Measurements from ENCODE around the gene SLC6A8. TPM values are rescaled to one million over a fixed set of nuclear protein-coding genes. Genes with fewer than 3 reads are reported as not detected.

Gene SLC6A8
- total and polyA plus RNA-seq, 2 of the 4 experiments (the other 2 are of a cell fraction) = 7.2 to 25.5 TPM

DNA sequence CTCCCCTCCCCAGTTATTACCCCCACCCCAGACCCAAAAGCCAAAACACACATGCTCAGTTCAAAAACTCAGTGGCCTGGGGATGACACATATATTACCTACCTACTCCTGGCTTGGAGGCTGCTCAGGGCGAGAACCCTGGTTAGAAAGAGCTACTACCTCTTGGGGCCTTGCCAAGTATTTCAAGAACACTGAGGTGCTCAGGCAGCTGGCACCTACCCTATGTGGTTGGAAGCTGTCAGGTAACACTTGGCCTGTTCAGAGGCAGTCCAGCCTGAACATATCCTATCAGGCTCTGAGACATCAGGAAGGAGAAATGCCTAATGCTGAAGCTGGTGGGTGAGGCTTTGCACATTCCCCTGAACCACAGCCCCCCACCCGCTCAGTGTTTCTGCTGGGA is 31.5 kb downstream of the SLC6A8 start:
- POLR2A ChIA-PET (ENCODE audit: unreplicated experiment) = no interaction called here
- no TSS peak for BruUV-seq (replicated peaks)

More for the DNA sequence above, 31.5 kb downstream of the SLC6A8 start:
- Histone ChIP-seq H3K36me3 (ENCODE audit: control insufficient read depth, insufficient read depth, low read length) (peaks cover 36% of the 10 kb centered on the region), H3K18ac (ENCODE audit: low read depth, low read length) (no peak overlapping the region), H2AK5ac (ENCODE audit: low read depth, low read length) (no peak overlapping the region), H3K27me3 (ENCODE audit: control insufficient read depth, insufficient read depth, low read length) (no peaks in the 10 kb centered on the region), H4K8ac (ENCODE audit: low read depth in 2 of 2, low read length in 2 of 2) (no peak overlapping the region), H3K9ac (ENCODE audit: low read depth, low read length) (no peak overlapping the region), H3K23ac (ENCODE audit: low read depth, low read length) (no peak overlapping the region), H3K79me1 (ENCODE audit: low read depth in 1 of 2, low read length in 2 of 2) (peaks cover 5 to 12% of the 10 kb centered on the region in 2 experiments; a peak in 3 of 4 replicates), H2BK120ac (ENCODE audit: low read depth, low read length) (no peak overlapping the region), H4K5ac (ENCODE audit: low read depth, low read length) (no peak overlapping the region), H2BK20ac (ENCODE audit: low read depth, low read length) (no peak overlapping the region), H3K4ac (ENCODE audit: low read depth, low read length) (no peak overlapping the region), H3K27ac (ENCODE audit: insufficient read depth, low read length) (no peak overlapping the region), H2AFZ (replicated peaks; ENCODE audit: low read length, poor library complexity) (no peak overlapping the region), H3K4me1 (ENCODE audit: control insufficient read depth, insufficient read depth, low read length) (peaks cover 2% of the 10 kb centered on the region; the same call in 1 of the 2 replicates), H3K4me3 (ENCODE audit: insufficient read depth, low read depth, low read length) (no peak overlapping the region), H2BK15ac (ENCODE audit: low read depth, low read length) (no peak overlapping the region), H2BK5ac (ENCODE audit: low read depth, low read length, poor library complexity, severe bottlenecking) (no peak overlapping the region), H2AK9ac (replicated peaks; ENCODE audit: low read depth, low read length, poor library complexity) (no peak overlapping the region), H3K56ac (ENCODE audit: extremely low read depth, insufficient read depth, low read length) (no peak overlapping the region), H3K9me3 (ENCODE audit: control insufficient read depth, insufficient read depth, low read length) (no peaks in the 10 kb centered on the region), H4K20me1 (ENCODE audit: insufficient read depth, low read length) (peaks cover 14% of the 10 kb centered on the region), H3K4me2 (ENCODE audit: low read depth, low read length) (no peak overlapping the region), H4K91ac (ENCODE audit: insufficient read depth, low read depth, low read length) (no peak overlapping the region), H3K9me1 (ENCODE audit: insufficient read depth, low read length) (no peaks in the 10 kb centered on the region; the same call in 1 of the 2 replicates), H3K14ac (replicated peaks; ENCODE audit: low read depth, low read length) (no peak overlapping the region)
- DNase-seq (no peak), ATAC-seq (ENCODE audit: low read depth) (no peak)
- in situ Hi-C loops (cut with MboI; ENCODE audit: low sequenced_read_pairs) = no loop called here
- CTCF ChIA-PET = no interaction called here
- no CpG with 5 or more reads among the region's 2 CpGs for WGBS, 2 experiments (ENCODE audit: extremely low coverage in 2 of 2, insufficient read length in 1 of 2)
- dilution Hi-C loops (cut with HindIII; ENCODE audit: low sequenced_read_pairs, unreplicated experiment) = no loop called here
- TF ChIP-seq SMC3 (IDR thresholded peaks at IDR 0.05; ENCODE audit: low read depth, low read length) (no peak), NFE2L2 (IDR thresholded peaks at IDR 0.05; ENCODE audit: low read depth, low read length) (no peak), RCOR1 (IDR thresholded peaks at IDR 0.05; ENCODE audit: insufficient replicate concordance, low read length) (no peak), MAZ (IDR thresholded peaks at IDR 0.05; ENCODE audit: borderline replicate concordance, low read depth, low read length) (no peak), CHD1 (IDR thresholded peaks at IDR 0.05; ENCODE audit: low read depth, low read length) (no peak), CEBPB (IDR thresholded peaks at IDR 0.05; ENCODE audit: low read depth, low read length) (no peak), BHLHE40 (IDR thresholded peaks at IDR 0.05; ENCODE audit: low read depth, low read length) (no peak), POLR2A (IDR thresholded peaks at IDR 0.05; ENCODE audit: low read depth, low read length) (no peak), RAD21 (IDR thresholded peaks at IDR 0.05; ENCODE audit: low read length) (no peak), MXI1 (IDR thresholded peaks at IDR 0.05; ENCODE audit: borderline replicate concordance, low read depth, low read length) (no peak), RFX5 (IDR thresholded peaks at IDR 0.05; ENCODE audit: low read depth, low read length) (no peak), MAFK (IDR thresholded peaks at IDR 0.05; ENCODE audit: low read depth, low read length) (no peak), FOS (IDR thresholded peaks at IDR 0.05; ENCODE audit: low read depth, low read length) (no peak)
- TF ChIP-seq, protein P1, sequence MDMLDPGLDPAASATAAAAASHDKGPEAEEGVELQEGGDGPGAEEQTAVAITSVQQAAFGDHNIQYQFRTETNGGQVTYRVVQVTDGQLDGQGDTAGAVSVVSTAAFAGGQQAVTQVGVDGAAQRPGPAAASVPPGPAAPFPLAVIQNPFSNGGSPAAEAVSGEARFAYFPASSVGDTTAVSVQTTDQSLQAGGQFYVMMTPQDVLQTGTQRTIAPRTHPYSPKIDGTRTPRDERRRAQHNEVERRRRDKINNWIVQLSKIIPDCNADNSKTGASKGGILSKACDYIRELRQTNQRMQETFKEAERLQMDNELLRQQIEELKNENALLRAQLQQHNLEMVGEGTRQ (IDR thresholded peaks at IDR 0.05; ENCODE audit: low read depth, low read length) = no peak
- TF ChIP-seq, protein P2, sequence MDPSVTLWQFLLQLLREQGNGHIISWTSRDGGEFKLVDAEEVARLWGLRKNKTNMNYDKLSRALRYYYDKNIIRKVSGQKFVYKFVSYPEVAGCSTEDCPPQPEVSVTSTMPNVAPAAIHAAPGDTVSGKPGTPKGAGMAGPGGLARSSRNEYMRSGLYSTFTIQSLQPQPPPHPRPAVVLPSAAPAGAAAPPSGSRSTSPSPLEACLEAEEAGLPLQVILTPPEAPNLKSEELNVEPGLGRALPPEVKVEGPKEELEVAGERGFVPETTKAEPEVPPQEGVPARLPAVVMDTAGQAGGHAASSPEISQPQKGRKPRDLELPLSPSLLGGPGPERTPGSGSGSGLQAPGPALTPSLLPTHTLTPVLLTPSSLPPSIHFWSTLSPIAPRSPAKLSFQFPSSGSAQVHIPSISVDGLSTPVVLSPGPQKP (IDR thresholded peaks at IDR 0.05; ENCODE audit: borderline replicate concordance, low read depth, low read length) = no peak
- TF ChIP-seq, protein P3, sequence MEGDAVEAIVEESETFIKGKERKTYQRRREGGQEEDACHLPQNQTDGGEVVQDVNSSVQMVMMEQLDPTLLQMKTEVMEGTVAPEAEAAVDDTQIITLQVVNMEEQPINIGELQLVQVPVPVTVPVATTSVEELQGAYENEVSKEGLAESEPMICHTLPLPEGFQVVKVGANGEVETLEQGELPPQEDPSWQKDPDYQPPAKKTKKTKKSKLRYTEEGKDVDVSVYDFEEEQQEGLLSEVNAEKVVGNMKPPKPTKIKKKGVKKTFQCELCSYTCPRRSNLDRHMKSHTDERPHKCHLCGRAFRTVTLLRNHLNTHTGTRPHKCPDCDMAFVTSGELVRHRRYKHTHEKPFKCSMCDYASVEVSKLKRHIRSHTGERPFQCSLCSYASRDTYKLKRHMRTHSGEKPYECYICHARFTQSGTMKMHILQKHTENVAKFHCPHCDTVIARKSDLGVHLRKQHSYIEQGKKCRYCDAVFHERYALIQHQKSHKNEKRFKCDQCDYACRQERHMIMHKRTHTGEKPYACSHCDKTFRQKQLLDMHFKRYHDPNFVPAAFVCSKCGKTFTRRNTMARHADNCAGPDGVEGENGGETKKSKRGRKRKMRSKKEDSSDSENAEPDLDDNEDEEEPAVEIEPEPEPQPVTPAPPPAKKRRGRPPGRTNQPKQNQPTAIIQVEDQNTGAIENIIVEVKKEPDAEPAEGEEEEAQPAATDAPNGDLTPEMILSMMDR (conservative IDR thresholded peaks at IDR 0.05; ENCODE audit: low read depth, low read length) = no peak
- intact Hi-C loops (cut with micrococcal nuclease) = no loop called here
